ENCODE measurements around the gene ZNF134.

ZNF134 gene

GRCh38 chr19:57613941-57614743 lies at the start of gene ZNF134:
Gene ZNF134 (plus strand): TSS chr19:57614242. CDS start chr19:57619469, 5,227 bp downstream.
- peak; percentile 94 for DNase-seq

- DNase-seq = peak; percentile 36
Measured at GRCh38 chr19:57566396-57567265, 47.4 kb upstream of the ZNF134 start.

- no peak for DNase-seq
Measured at GRCh38 chr19:57570707-57571106, 43.3 kb upstream of the ZNF134 start.

- DNase-seq = no peak
Measured at GRCh38 chr19:57572415-57572947, 41.6 kb upstream of the ZNF134 start.

- no peak for DNase-seq
Measured at GRCh38 chr19:57576661-57577060, 37.4 kb upstream of the ZNF134 start.

GRCh38 chr19:57578487-57579205 lies 35.4 kb upstream of the ZNF134 start, which contains the start of gene ZNF416:
Gene ZNF416 (minus strand): TSS chr19:57578911. CDS start chr19:57578704, 207 bp downstream.
- DNase-seq = peak; percentile 99

- no peak for DNase-seq
Measured at GRCh38 chr19:57583104-57583520, 30.9 kb upstream of the ZNF134 start.

- peak; percentile 91 for DNase-seq
Measured at GRCh38 chr19:57583521-57584416, 30.3 kb upstream of the ZNF134 start, which contains the start of gene ZIK1. Gene ZIK1 (plus strand): TSS chr19:57584145. CDS start chr19:57584357, 212 bp downstream.

GRCh38 chr19:57587529-57587928 lies 26.5 kb upstream of the ZNF134 start:
- no peak for DNase-seq

- no peak for DNase-seq
Measured at GRCh38 chr19:57599377-57599760, 14.7 kb upstream of the ZNF134 start.

GRCh38 chr19:57599761-57600383 lies 14.2 kb upstream of the ZNF134 start, which contains the start of gene ZNF530:
Gene ZNF530 (plus strand): TSS chr19:57599885. CDS start chr19:57604346, 4,461 bp downstream.
- peak; percentile 96 for DNase-seq

GRCh38 chr19:57606931-57607330 lies 7.1 kb upstream of the ZNF134 start:
- DNase-seq = no peak

GRCh38 chr19:57611113-57611512 lies 2.9 kb upstream of the ZNF134 start:
- DNase-seq = no peak

- no peak for DNase-seq
Measured at GRCh38 chr19:57615346-57615745, 1.3 kb downstream of the ZNF134 start.

- no peak for DNase-seq
Measured at GRCh38 chr19:57620673-57621348, 6.8 kb downstream of the ZNF134 start.

GRCh38 chr19:57623091-57623490 lies 9.0 kb downstream of the ZNF134 start:
- DNase-seq = no peak

GRCh38 chr19:57632987-57633831 lies 19.2 kb downstream of the ZNF134 start, which contains the start of gene ZNF211:
Gene ZNF211 (plus strand): TSS chr19:57633168. CDS start chr19:57633347, 179 bp downstream.
- DNase-seq = peak; percentile 95

GRCh38 chr19:57633832-57634131 lies 19.7 kb downstream of the ZNF134 start:
- no peak for DNase-seq

- no peak for DNase-seq
Measured at GRCh38 chr19:57637379-57637778, 23.3 kb downstream of the ZNF134 start.
